Measurements from ENCODE around the gene CACTIN.
"Not testable (repeated sequence)": the region's sequence is repeated elsewhere in the genome, so short reads cannot be mapped to it uniquely, and the experiment has no call there.

Gene CACTIN

DNA sequence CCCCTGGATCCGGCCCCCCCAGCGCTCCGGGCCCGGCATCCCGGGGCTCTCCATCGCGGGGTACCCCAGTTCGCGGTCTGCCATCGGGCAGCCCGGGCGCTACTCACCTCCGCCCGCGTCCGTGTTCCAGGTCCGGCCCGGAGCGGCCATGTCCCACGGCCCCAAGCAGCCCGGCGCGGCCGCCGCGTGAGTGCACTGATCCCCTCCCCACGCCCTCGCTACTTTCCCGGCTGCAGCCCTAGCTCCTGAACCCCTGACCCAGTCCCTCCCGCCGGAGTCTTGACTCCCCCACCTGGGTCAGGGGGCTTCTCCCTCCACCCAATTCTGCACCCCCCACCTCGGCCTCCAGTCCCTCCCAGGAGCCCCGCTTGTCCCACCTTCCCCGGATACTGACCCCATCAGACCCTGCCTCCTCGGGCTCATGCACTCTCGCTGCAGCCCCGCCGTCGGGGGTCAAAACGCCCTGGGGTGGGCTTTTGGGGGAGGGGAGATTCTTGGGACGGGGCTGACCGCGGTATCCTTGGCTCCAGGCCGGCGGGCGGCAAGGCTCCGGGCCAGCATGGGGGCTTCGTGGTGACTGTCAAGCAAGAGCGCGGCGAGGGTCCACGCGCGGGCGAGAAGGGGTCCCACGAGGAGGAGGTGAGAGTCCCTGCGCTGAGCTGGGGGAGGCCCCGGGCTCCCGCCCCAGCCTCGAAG, 53.3 kb downstream of the CACTIN start:
- no peak for TF ChIP-seq Cebpa-rat (IDR thresholded peaks at IDR 0.05)
- peak overlapping the region; percentile 84 to 99 (median 93) for H3K4me3 ChIP-seq
- peak overlapping the region; percentile 87 to 96 (median 93) for H3K9ac ChIP-seq
- H3K36me3 ChIP-seq = peaks cover 13 to 34% (median 28%) of the 10 kb centered on the region in 11 experiments
- H3K9me3 ChIP-seq (replicated peaks in 1 of 11) = no peaks in the 10 kb centered on the region
- H3K4me1 ChIP-seq = peaks cover 7 to 34% (median 11%) of the 10 kb centered on the region in 10 experiments
- peak overlapping the region; percentile 82 to 96 (median 91) for H3K4me2 ChIP-seq
- H4K20me1 ChIP-seq = peaks cover 0 to 36% (median 17%) of the 10 kb centered on the region in 11 experiments; a peak in 16 of 22 replicates
- peak overlapping the region in 10 of 11 experiments; percentile 76 to 95 (median 88); a peak in 21 of 22 replicates for H3K27ac ChIP-seq
- no peaks in the 10 kb centered on the region for H3K27me3 ChIP-seq

DNA sequence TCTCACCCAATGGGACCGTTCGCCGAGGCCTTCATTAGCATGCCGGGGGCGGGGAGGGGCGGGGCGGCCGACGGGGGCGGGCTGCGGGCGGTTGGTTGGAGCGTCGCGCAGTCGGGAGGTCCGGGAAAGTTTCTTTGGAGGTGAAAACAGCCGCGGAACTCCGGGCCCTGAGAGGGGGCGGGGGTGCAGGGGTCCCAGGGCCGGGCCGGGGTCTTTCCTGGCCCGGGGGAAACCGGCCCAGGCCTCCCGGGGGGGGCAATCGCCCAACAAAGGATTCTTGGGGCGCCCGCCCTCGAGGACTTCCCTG, 53.8 kb downstream of the CACTIN start, which contains the start of gene HMG20B:
TSS of gene HMG20B (plus strand) at position 90 of the 307 bp plus-strand sequence. CDS start 366 bp downstream, outside the sequence.
- H3K9ac ChIP-seq = peak within 1 kb of the TSS; percentile 87 to 96 (median 93)
- peak within 1 kb of the TSS; percentile 84 to 99 (median 93) for H3K4me3 ChIP-seq
- peak within 1 kb of the TSS; percentile 82 to 96 (median 93) for H3K4me2 ChIP-seq
- no peaks in the 10 kb centered on the region for H3K9me3 ChIP-seq (replicated peaks in 1 of 11)
- peaks cover 0 to 32% (median 17%) of the 10 kb centered on the region in 11 experiments; a peak in 16 of 22 replicates for H4K20me1 ChIP-seq
- TF ChIP-seq Cebpa-rat (IDR thresholded peaks at IDR 0.05) = no peak
- H3K36me3 ChIP-seq = peaks cover 10 to 29% (median 23%) of the 10 kb centered on the region in 11 experiments
- H3K27me3 ChIP-seq = no peaks in the 10 kb centered on the region
- peaks cover 7 to 34% (median 11%) of the 10 kb centered on the region in 10 experiments for H3K4me1 ChIP-seq
- peak within 1 kb of the TSS in 10 of 11 experiments; percentile 76 to 95 (median 88); a peak in 21 of 22 replicates for H3K27ac ChIP-seq

DNA sequence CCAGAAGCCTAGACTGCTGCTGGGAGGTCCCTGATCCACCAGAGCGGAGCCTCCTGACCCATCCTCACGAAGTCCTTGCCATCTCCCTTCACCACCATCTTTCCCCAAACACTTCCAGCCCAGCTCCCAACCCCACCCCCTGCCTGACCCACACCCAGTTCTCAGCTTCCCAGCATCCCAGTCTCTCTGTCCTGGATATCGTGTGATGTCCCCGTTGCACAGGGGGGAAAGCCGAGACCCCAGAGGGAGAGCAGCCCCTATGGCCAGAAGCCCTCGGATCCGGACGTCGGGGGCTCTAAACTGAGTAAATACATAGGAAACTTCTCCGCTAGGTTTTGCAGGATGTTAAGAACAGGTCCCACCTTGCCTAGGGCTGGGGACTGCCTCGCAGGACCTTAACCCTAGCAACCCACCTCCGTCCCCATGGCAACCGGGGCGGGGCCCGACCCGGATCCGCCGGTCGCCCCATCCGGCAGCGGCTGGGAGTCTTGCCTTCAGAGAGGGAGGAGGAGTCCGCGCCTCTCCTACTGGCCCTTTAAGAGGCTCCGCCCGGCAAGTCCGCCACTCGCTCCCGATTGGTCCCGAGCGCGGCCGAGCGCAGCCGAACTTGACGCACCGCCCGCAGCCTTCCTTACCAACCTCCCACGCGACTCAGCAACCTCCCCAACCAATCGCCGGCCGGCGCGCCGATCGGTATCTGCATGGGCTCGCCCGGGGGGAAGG, 54.3 kb downstream of the CACTIN start:
- peak overlapping the region in 10 of 11 experiments; percentile 14 to 72 (median 54); a peak in 13 of 22 replicates for H3K27ac ChIP-seq
- no peaks in the 10 kb centered on the region for H3K9me3 ChIP-seq (replicated peaks in 1 of 11)
- peak overlapping the region; percentile 76 to 95 (median 86) for H3K4me2 ChIP-seq
- H3K4me1 ChIP-seq = peaks cover 7 to 34% (median 11%) of the 10 kb centered on the region in 10 experiments
- peak overlapping the region; percentile 48 to 71 (median 58) for H3K4me3 ChIP-seq
- peak overlapping the region; percentile 53 to 70 (median 63); a peak in 21 of 22 replicates for H3K9ac ChIP-seq
- peaks cover 0 to 32% (median 17%) of the 10 kb centered on the region in 11 experiments; a peak in 16 of 22 replicates for H4K20me1 ChIP-seq
- H3K36me3 ChIP-seq = peaks cover 10 to 27% (median 23%) of the 10 kb centered on the region in 11 experiments
- no peak for TF ChIP-seq Cebpa-rat (IDR thresholded peaks at IDR 0.05)
- H3K27me3 ChIP-seq = no peaks in the 10 kb centered on the region

DNA sequence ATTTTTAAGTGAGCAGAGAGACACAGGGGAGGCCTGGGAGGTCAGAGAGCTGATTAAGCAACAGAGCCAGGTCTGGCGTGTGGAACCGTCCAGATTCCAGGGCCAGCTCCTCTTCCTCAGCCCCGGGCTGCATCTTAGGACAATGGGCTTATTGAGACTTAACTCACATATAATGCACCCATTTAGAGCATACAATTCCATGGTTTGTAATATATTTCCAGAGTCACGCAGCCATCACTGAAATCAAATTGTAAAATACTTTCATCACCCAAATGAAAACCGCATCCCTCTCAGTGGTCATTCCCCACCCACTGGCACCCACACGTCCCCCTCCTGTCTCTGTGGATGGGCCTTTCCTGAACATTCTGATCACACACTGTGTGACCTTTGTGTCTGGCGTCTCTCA, 56.0 kb downstream of the CACTIN start:
- no peak overlapping the region for H3K27ac ChIP-seq
- H3K9me3 ChIP-seq (replicated peaks in 1 of 11) = no peaks in the 10 kb centered on the region
- no peak overlapping the region for H3K4me2 ChIP-seq
- H4K20me1 ChIP-seq = peaks cover 0 to 23% (median 14%) of the 10 kb centered on the region in 11 experiments; a peak in 15 of 22 replicates
- H3K4me3 ChIP-seq = no peak overlapping the region
- H3K27me3 ChIP-seq = no peaks in the 10 kb centered on the region
- no peak for TF ChIP-seq Cebpa-rat (IDR thresholded peaks at IDR 0.05)
- peaks cover 0 to 15% (median 12%) of the 10 kb centered on the region in 11 experiments; a peak in 16 of 22 replicates for H3K36me3 ChIP-seq
- H3K4me1 ChIP-seq = peaks cover 7 to 29% (median 10%) of the 10 kb centered on the region in 10 experiments
- no peak overlapping the region for H3K9ac ChIP-seq

DNA sequence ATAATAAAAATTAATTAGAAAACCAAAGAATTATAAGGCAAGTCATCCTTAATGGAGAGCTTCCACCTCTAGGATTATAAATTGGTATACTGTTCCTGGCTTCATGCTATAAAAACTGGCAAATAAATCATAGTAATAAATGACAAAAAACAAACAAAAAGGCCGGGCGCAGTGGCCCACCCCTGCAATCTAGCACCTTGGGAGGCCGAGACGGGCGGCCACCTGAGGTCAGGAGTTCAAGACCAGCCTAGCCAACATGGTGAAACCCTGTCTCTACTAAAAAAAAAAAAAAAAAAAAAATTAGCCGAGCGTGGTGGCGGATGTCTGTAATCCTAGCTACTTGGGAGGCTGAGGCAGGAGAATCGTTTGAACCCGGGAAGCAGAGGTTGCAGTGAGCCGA, 56.5 kb downstream of the CACTIN start:
- H3K4me2 ChIP-seq, H3K27ac ChIP-seq: not testable (repeated sequence)
- H4K20me1 ChIP-seq = peaks cover 0 to 17% (median 9%) of the 10 kb centered on the region in 11 experiments; a peak in 15 of 22 replicates

DNA sequence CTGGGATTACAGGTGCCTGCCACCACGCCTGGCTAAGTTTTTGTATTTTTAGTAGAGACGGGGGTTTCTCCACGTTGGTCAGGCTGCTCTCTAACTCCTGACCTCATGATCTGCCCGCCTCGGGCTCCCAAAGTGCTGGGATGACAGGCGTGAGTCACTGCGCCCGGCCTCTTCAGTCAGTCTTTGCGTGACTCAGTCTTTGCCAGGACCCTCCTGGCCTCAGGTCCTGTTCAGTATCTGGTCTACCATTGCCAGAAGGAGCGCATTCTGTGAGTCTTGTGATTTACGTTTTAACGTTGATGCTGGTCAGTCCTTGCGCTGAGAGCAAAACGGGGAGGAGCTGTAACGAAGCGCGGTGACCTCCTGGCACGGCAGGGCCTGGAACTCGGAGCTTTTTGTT, 61.5 kb downstream of the CACTIN start:
- no peak overlapping the region for H3K27ac ChIP-seq

More for the DNA sequence above, 56.5 kb downstream of the CACTIN start:
- H3K4me3 ChIP-seq; H3K9ac ChIP-seq; H3K27me3 ChIP-seq; H3K9me3 ChIP-seq (replicated peaks in 1 of 11); H3K36me3 ChIP-seq: not testable (repeated sequence)
- peaks cover 7 to 24% (median 10%) of the 10 kb centered on the region in 10 experiments for H3K4me1 ChIP-seq

DNA sequence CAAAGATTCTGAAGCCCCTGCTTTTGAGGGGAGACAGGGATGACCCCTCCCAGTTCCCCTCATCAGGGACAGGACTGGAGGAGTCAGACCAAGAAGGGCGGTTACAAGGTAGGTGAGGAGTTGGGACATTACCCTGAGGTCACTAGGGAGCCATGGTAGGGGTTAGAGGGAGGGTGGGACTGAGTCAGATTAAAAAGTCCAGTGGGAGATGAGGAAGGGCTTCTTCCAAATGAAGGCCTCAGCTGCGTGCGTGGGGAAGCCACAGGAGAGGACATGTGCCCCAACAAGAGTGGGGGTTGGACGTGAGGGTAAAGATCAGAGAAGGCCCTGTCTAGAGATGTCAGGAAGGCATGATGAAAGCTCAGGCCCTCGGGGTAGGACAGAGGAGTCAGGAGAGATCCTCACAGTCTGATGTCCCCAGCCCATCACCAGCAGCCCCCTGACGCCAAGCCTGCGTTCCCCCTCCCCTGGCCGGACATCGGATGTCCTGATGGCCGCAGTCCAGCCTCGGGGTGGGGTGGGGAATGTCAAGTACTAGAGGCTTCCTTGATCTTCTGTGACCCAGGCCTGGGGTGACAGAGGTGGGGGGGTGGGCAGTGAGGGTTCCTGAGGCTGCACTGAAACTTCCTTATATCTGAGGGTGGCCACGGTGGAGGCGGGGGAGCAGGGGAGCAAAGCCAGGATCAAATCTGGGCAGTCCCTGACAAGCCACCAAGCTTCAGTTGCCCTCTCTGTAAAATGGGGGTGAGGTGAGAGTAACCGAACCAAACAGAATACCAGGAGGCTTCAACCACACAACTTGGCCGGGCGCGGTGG, 62.7 kb downstream of the CACTIN start:
- H3K9ac ChIP-seq = 0 out of 22 replicates have a peak overlapping the region, but pooled peaks of 1 of the 11 experiments have one; percentile 38
- peaks cover 11 to 39% (median 27%) of the 10 kb centered on the region in 10 experiments for H3K4me1 ChIP-seq

More for the DNA sequence above, 61.5 kb downstream of the CACTIN start:
- no peaks in the 10 kb centered on the region for H3K36me3 ChIP-seq
- no peaks in the 10 kb centered on the region for H3K9me3 ChIP-seq (replicated peaks in 1 of 11)
- no peak overlapping the region for H3K4me2 ChIP-seq
- no peaks in the 10 kb centered on the region for H3K27me3 ChIP-seq
- H3K4me3 ChIP-seq = no peak overlapping the region
- no peak overlapping the region for H3K9ac ChIP-seq
- TF ChIP-seq Cebpa-rat (IDR thresholded peaks at IDR 0.05) = no peak
- H3K4me1 ChIP-seq = peaks cover 10 to 30% (median 17%) of the 10 kb centered on the region in 10 experiments
- no peaks in the 10 kb centered on the region for H4K20me1 ChIP-seq

More for the DNA sequence above, 62.7 kb downstream of the CACTIN start:
- Histone ChIP-seq H3K27ac (peak overlapping the region in 1 of 11 experiments; percentile 22; a peak in 1 of 22 replicates), H4K20me1 (no peaks in the 10 kb centered on the region), H3K36me3 (no peaks in the 10 kb centered on the region), H3K4me2 (0 out of 22 replicates have a peak overlapping the region, but pooled peaks of 1 of the 11 experiments have one; percentile 15), H3K27me3 (no peaks in the 10 kb centered on the region), H3K4me3 (no peak overlapping the region), H3K9me3 (replicated peaks in 1 of 11) (no peaks in the 10 kb centered on the region)
- TF ChIP-seq Cebpa-rat (IDR thresholded peaks at IDR 0.05) = no peak
